Measurements from ENCODE around the gene SLC25A45. TPM values are rescaled to one million over a fixed set of nuclear protein-coding genes. Genes with fewer than 3 reads are reported as not detected.

SLC25A45 gene
- total RNA-seq, 1 donor: 5.8 TPM

DNA sequence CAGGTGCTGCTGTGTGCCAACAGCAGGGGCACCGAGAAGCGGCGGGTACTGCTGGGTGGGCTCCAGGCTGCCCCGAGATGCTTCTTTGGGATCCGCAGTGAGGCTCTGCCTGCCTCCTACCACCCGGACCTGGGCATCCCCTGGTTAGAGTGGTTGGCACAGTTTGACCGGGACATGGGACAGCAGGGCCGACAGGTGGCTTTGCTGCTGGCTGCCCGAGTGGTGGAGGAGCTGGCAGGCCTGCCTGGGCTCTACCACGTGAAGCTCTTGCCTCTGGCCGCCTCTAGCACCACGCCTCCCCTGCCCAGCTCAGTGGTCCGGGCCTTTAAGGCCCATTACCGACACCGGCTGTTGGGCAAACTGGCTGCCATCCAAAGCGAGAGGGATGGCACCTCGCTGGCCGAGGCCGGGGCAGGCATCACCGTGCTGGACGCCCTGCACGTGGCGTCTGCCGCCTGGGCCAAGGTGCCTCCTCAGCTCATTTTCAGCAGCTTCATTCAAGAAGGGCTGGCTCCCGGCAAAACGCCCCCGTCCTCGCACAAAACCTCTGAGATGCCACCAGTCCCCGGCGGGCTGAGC, 26.0 kb downstream of the SLC25A45 start:
- no peak for DNase-seq (ENCODE audit: low read depth)
- H3K4me3 ChIP-seq (ENCODE audit: low read depth, low read length): no peak overlapping the region
- no peak for TF ChIP-seq CTCF (IDR thresholded peaks at IDR 0.05; ENCODE audit: insufficient read depth, low read length)

GRCh38 chr11:65355776-65356393, 26.6 kb downstream of the SLC25A45 start:
- TF ChIP-seq CTCF (IDR thresholded peaks at IDR 0.05; ENCODE audit: insufficient read depth, low read length): no peak
- peak overlapping the region; percentile 47 for H3K4me3 ChIP-seq (ENCODE audit: low read depth, low read length)
- DNase-seq (ENCODE audit: low read depth): peak; percentile 48

- no peak for TF ChIP-seq CTCF (IDR thresholded peaks at IDR 0.05; ENCODE audit: insufficient read depth, low read length)
- DNase-seq (ENCODE audit: low read depth): no peak
- peak overlapping the region; percentile 64 for H3K4me3 ChIP-seq (ENCODE audit: low read depth, low read length)
These were observed 27.3 kb downstream of the SLC25A45 start for GRCh38 chr11:65355013-65355775.

- peak within 1 kb of the TSS; percentile 71 for H3K4me3 ChIP-seq (ENCODE audit: low read depth, low read length)
- peak; percentile 3 for TF ChIP-seq CTCF (IDR thresholded peaks at IDR 0.05; ENCODE audit: insufficient read depth, low read length)
- DNase-seq (ENCODE audit: low read depth): peak; percentile 88
These were observed 28.0 kb downstream of the SLC25A45 start, which contains the start of gene TIGD3 for GRCh38 chr11:65354265-65355012. TSS of gene TIGD3 (plus strand) at chr11:65354751. CDS start at chr11:65355809, 1,058 bp downstream.

GRCh38 chr11:65353900-65354264, 28.6 kb downstream of the SLC25A45 start:
- no peak for TF ChIP-seq CTCF (IDR thresholded peaks at IDR 0.05; ENCODE audit: insufficient read depth, low read length)
- H3K4me3 ChIP-seq (ENCODE audit: low read depth, low read length): peak overlapping the region; percentile 71

GRCh38 chr11:65353376-65353775, 29.1 kb downstream of the SLC25A45 start:
- no peak for DNase-seq (ENCODE audit: low read depth)

More at GRCh38 chr11:65353900-65354264, 28.6 kb downstream of the SLC25A45 start:
- no peak for DNase-seq (ENCODE audit: low read depth)

More at GRCh38 chr11:65353376-65353775, 29.1 kb downstream of the SLC25A45 start:
- TF ChIP-seq CTCF (IDR thresholded peaks at IDR 0.05; ENCODE audit: insufficient read depth, low read length): no peak
- H3K4me3 ChIP-seq (ENCODE audit: low read depth, low read length): no peak overlapping the region

Data from fibroblast of the aortic adventitia (primary cell).